Measurements from ENCODE around the gene KCNIP4.

Gene KCNIP4

GRCh38 chr4:21034728-21035127 lies 913.8 kb downstream of the KCNIP4 start:
- H3K4me3 ChIP-seq (ENCODE audit: extremely low read depth, insufficient read depth, low read length, poor library complexity, severe bottlenecking): no peak overlapping the region
- WGBS, 2 experiments (ENCODE audit: insufficient coverage in 2 of 2): 82 to 83% methylated on average over 4 to 5 of the region's 5 CpGs
- H3K9me3 ChIP-seq (ENCODE audit: control insufficient read depth, low read length): no peaks in the 10 kb centered on the region
- H3K4me1 ChIP-seq (ENCODE audit: control insufficient read depth, insufficient read depth, low read length, poor library complexity, severe bottlenecking): no peaks in the 10 kb centered on the region
- no peaks in the 10 kb centered on the region for H3K36me3 ChIP-seq (ENCODE audit: control insufficient read depth, insufficient read depth, low read length)
- no peak overlapping the region for H3K27ac ChIP-seq (ENCODE audit: low read depth, low read length, severe bottlenecking)

DNA sequence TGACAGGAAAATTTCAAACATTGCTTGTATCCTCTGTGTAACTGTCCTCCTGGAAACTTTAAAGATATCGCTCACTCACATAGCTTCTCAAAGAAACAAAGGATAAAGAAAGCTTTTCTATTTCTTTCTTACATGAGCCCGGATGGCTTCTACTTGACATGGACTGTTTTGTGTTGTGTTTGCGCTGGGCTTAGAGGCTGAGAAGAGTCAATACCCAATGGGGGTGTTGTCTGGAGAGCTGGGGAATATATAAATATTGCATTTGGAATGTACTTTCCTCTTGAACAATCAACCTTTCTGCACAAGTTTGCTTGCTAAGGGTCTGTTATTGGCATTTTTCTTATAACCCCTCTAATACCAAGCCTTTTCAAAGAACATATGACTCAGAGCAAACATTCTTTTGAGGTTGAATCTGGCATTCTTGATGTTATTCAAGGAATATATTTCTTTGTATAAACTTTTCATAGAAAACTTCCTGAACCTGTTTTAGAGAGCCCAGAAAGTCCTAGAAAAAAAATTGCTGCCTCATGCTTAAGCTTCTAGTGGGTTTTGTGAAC lies 916.4 kb downstream of the KCNIP4 start:
- no peaks in the 10 kb centered on the region for H3K36me3 ChIP-seq (ENCODE audit: control insufficient read depth, insufficient read depth, low read length)
- no peaks in the 10 kb centered on the region for H3K4me1 ChIP-seq (ENCODE audit: control insufficient read depth, insufficient read depth, low read length, poor library complexity, severe bottlenecking)
- H3K27ac ChIP-seq (ENCODE audit: low read depth, low read length, severe bottlenecking): no peak overlapping the region
- no CpG with 5 or more reads among the region's 3 CpGs for WGBS, 2 experiments (ENCODE audit: insufficient coverage in 2 of 2)
- H3K9me3 ChIP-seq (ENCODE audit: control insufficient read depth, low read length): no peaks in the 10 kb centered on the region
- no peak overlapping the region for H3K4me3 ChIP-seq (ENCODE audit: extremely low read depth, insufficient read depth, low read length, poor library complexity, severe bottlenecking)

DNA sequence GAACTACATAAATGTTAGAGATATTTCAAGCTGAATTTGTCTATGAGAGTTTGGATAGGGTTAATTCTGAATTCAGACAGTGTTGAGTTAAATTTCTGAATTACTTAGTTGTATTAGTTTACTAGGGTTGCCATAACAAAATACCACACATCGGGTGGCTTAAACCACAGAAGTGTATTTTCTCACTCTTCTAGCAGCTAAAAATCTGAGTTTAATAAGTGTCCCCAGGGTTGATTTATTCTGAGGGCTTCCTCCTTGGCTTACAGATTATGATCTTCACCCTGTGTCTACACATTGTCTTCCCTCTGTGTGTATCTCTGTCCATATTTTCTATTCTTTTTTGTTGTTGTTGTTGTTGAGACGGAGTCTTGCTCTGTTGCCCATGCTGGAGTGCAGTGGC lies 929.8 kb downstream of the KCNIP4 start:
- H3K9me3 ChIP-seq (ENCODE audit: control insufficient read depth, low read length): no peaks in the 10 kb centered on the region
- no peak overlapping the region for H3K27ac ChIP-seq (ENCODE audit: low read depth, low read length, severe bottlenecking)
- H3K36me3 ChIP-seq (ENCODE audit: control insufficient read depth, insufficient read depth, low read length): no peaks in the 10 kb centered on the region
- H3K4me3 ChIP-seq (ENCODE audit: extremely low read depth, insufficient read depth, low read length, poor library complexity, severe bottlenecking): no peak overlapping the region
- WGBS, 2 experiments (ENCODE audit: insufficient coverage in 2 of 2): no CpG with 5 or more reads among the region's 2 CpGs
- H3K4me1 ChIP-seq (ENCODE audit: control insufficient read depth, insufficient read depth, low read length, poor library complexity, severe bottlenecking): peaks cover 6% of the 10 kb centered on the region

GRCh38 chr4:21013501-21013900 lies 935.1 kb downstream of the KCNIP4 start:
- no peaks in the 10 kb centered on the region for H3K36me3 ChIP-seq (ENCODE audit: control insufficient read depth, insufficient read depth, low read length)
- WGBS, 2 experiments (ENCODE audit: insufficient coverage in 2 of 2): no CpG with 5 or more reads among the region's 1 CpG
- H3K4me3 ChIP-seq (ENCODE audit: extremely low read depth, insufficient read depth, low read length, poor library complexity, severe bottlenecking): no peak overlapping the region
- no peaks in the 10 kb centered on the region for H3K9me3 ChIP-seq (ENCODE audit: control insufficient read depth, low read length)
- H3K4me1 ChIP-seq (ENCODE audit: control insufficient read depth, insufficient read depth, low read length, poor library complexity, severe bottlenecking): peaks cover 14% of the 10 kb centered on the region
- peak overlapping the region; percentile 90 for H3K27ac ChIP-seq (ENCODE audit: low read depth, low read length, severe bottlenecking)

- WGBS, 2 experiments (ENCODE audit: insufficient coverage in 2 of 2): 80 to 94% methylated on average over 2 of the region's 3 CpGs
- Histone ChIP-seq H3K4me1 (ENCODE audit: control insufficient read depth, insufficient read depth, low read length, poor library complexity, severe bottlenecking) (peaks cover 14% of the 10 kb centered on the region), H3K27ac (ENCODE audit: low read depth, low read length, severe bottlenecking) (peak overlapping the region; percentile 90), H3K4me3 (ENCODE audit: extremely low read depth, insufficient read depth, low read length, poor library complexity, severe bottlenecking) (no peak overlapping the region), H3K9me3 (ENCODE audit: control insufficient read depth, low read length) (no peaks in the 10 kb centered on the region), H3K36me3 (ENCODE audit: control insufficient read depth, insufficient read depth, low read length) (no peaks in the 10 kb centered on the region)
These were observed 935.7 kb downstream of the KCNIP4 start for GRCh38 chr4:21012851-21013331.

- H3K9me3 ChIP-seq (ENCODE audit: control insufficient read depth, low read length): no peaks in the 10 kb centered on the region
- H3K4me1 ChIP-seq (ENCODE audit: control insufficient read depth, insufficient read depth, low read length, poor library complexity, severe bottlenecking): peaks cover 14% of the 10 kb centered on the region
- 90% methylated on average over 2 of the region's 3 CpGs; no CpG with 5 or more reads in 1 of the 2 experiments for WGBS, 2 experiments (ENCODE audit: insufficient coverage in 2 of 2)
- no peak overlapping the region for H3K4me3 ChIP-seq (ENCODE audit: extremely low read depth, insufficient read depth, low read length, poor library complexity, severe bottlenecking)
- no peaks in the 10 kb centered on the region for H3K36me3 ChIP-seq (ENCODE audit: control insufficient read depth, insufficient read depth, low read length)
- H3K27ac ChIP-seq (ENCODE audit: low read depth, low read length, severe bottlenecking): no peak overlapping the region
These were observed 937.5 kb downstream of the KCNIP4 start for GRCh38 chr4:21011106-21011505.

DNA sequence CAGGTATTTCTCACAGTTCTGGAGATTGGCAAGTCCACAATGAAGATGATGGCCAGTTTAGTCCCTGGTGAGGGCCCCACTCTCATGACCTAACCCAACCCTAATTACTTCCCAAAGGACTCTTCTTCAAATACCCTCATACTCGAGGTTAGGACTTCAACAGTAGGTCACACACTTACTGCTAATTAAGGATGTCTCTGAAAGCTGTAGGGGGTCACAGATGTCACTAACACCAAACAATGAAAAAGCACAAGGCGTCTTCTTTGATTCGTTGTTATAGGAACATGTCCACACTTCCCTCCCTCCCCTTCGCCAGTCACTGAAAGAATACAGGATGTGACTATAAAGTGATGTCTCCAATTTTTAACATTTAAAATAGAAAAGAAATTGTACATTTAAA lies 938.6 kb downstream of the KCNIP4 start:
- Histone ChIP-seq H3K4me3 (ENCODE audit: extremely low read depth, insufficient read depth, low read length, poor library complexity, severe bottlenecking) (no peak overlapping the region), H3K4me1 (ENCODE audit: control insufficient read depth, insufficient read depth, low read length, poor library complexity, severe bottlenecking) (peaks cover 14% of the 10 kb centered on the region), H3K36me3 (ENCODE audit: control insufficient read depth, insufficient read depth, low read length) (no peaks in the 10 kb centered on the region), H3K27ac (ENCODE audit: low read depth, low read length, severe bottlenecking) (no peak overlapping the region), H3K9me3 (ENCODE audit: control insufficient read depth, low read length) (no peaks in the 10 kb centered on the region)
- WGBS, 2 experiments (ENCODE audit: insufficient coverage in 2 of 2): 0% methylated on average over 1 of the region's 4 CpGs; no CpG with 5 or more reads in 1 of the 2 experiments

GRCh38 chr4:21005647-21006046 lies 942.9 kb downstream of the KCNIP4 start:
- H3K36me3 ChIP-seq (ENCODE audit: control insufficient read depth, insufficient read depth, low read length): no peaks in the 10 kb centered on the region
- no peak overlapping the region for H3K4me3 ChIP-seq (ENCODE audit: extremely low read depth, insufficient read depth, low read length, poor library complexity, severe bottlenecking)
- H3K9me3 ChIP-seq (ENCODE audit: control insufficient read depth, low read length): no peaks in the 10 kb centered on the region
- no peak overlapping the region for H3K27ac ChIP-seq (ENCODE audit: low read depth, low read length, severe bottlenecking)
- WGBS, 2 experiments (ENCODE audit: insufficient coverage in 2 of 2): 100% methylated on average over 1 to 2 of the region's 4 CpGs
- H3K4me1 ChIP-seq (ENCODE audit: control insufficient read depth, insufficient read depth, low read length, poor library complexity, severe bottlenecking): no peaks in the 10 kb centered on the region

DNA sequence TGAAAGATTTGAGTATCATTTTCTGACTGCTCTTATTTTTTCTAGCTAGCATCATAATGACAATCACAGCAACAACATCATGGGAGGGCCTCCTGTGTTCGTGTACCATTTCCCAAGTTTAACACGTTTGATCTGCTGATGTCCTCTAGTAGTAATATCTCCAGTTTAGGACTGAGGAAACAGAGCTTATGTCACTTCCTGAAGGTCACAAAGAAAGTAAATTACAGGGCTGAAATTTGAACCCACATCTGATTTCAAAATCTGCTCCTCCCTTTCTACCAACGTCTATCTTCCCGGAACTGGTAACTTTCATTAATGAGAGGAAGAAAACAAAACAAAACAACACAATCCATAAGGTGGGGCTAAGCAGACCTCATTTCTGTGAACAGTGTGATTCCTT lies 945.6 kb downstream of the KCNIP4 start:
- Histone ChIP-seq H3K4me3 (ENCODE audit: extremely low read depth, insufficient read depth, low read length, poor library complexity, severe bottlenecking) (no peak overlapping the region), H3K36me3 (ENCODE audit: control insufficient read depth, insufficient read depth, low read length) (no peaks in the 10 kb centered on the region), H3K27ac (ENCODE audit: low read depth, low read length, severe bottlenecking) (no peak overlapping the region), H3K4me1 (ENCODE audit: control insufficient read depth, insufficient read depth, low read length, poor library complexity, severe bottlenecking) (no peaks in the 10 kb centered on the region), H3K9me3 (ENCODE audit: control insufficient read depth, low read length) (no peaks in the 10 kb centered on the region)
- WGBS, 2 experiments (ENCODE audit: insufficient coverage in 2 of 2): 67 to 72% methylated on average over 1 to 3 of the region's 4 CpGs

GRCh38 chr4:21002286-21002685 lies 946.3 kb downstream of the KCNIP4 start:
- no peaks in the 10 kb centered on the region for H3K36me3 ChIP-seq (ENCODE audit: control insufficient read depth, insufficient read depth, low read length)

DNA sequence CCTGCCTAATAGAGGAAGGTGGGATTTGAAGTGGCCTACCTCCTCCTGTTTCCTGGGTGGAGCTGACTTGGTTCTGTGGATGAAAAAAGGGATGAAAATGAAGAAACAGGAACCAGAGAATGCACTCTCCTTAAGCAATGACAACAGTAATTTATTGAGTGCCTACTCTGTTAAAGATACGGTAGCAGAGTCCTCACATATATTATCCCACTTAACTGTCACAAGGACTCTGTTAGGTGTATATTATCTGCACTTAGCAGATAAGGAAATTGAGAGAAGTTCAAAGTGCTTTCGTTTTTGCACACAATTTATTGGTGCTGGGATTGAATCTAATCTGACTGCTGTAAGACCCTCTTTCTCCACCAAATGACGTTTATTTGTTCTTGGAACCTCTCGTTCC lies 947.1 kb downstream of the KCNIP4 start:
- Histone ChIP-seq H3K27ac (ENCODE audit: low read depth, low read length, severe bottlenecking) (peak overlapping the region; percentile 39), H3K4me1 (ENCODE audit: control insufficient read depth, insufficient read depth, low read length, poor library complexity, severe bottlenecking) (no peaks in the 10 kb centered on the region), H3K9me3 (ENCODE audit: control insufficient read depth, low read length) (no peaks in the 10 kb centered on the region), H3K4me3 (ENCODE audit: extremely low read depth, insufficient read depth, low read length, poor library complexity, severe bottlenecking) (no peak overlapping the region), H3K36me3 (ENCODE audit: control insufficient read depth, insufficient read depth, low read length) (no peaks in the 10 kb centered on the region)
- no CpG with 5 or more reads among the region's 4 CpGs for WGBS, 2 experiments (ENCODE audit: insufficient coverage in 2 of 2)

More at GRCh38 chr4:21002286-21002685, 946.3 kb downstream of the KCNIP4 start:
- H3K4me3 ChIP-seq (ENCODE audit: extremely low read depth, insufficient read depth, low read length, poor library complexity, severe bottlenecking): no peak overlapping the region
- no peaks in the 10 kb centered on the region for H3K9me3 ChIP-seq (ENCODE audit: control insufficient read depth, low read length)
- no peaks in the 10 kb centered on the region for H3K4me1 ChIP-seq (ENCODE audit: control insufficient read depth, insufficient read depth, low read length, poor library complexity, severe bottlenecking)
- H3K27ac ChIP-seq (ENCODE audit: low read depth, low read length, severe bottlenecking): peak overlapping the region; percentile 39
- WGBS, 2 experiments (ENCODE audit: insufficient coverage in 2 of 2): 89 to 100% methylated on average over 1 to 3 of the region's 5 CpGs

All from mesodermal cell (in vitro differentiated cells).